Measurements from ENCODE around the gene TMEM208. TPM values are rescaled to one million over a fixed set of nuclear protein-coding genes. Genes with fewer than 3 reads are reported as not detected.
A peak's percentile ranks its signal among the peaks of the same experiment; 100 is the strongest.

Gene TMEM208
- total RNA-seq, 1 donor from 2014 or later: 36.5 TPM

DNA sequence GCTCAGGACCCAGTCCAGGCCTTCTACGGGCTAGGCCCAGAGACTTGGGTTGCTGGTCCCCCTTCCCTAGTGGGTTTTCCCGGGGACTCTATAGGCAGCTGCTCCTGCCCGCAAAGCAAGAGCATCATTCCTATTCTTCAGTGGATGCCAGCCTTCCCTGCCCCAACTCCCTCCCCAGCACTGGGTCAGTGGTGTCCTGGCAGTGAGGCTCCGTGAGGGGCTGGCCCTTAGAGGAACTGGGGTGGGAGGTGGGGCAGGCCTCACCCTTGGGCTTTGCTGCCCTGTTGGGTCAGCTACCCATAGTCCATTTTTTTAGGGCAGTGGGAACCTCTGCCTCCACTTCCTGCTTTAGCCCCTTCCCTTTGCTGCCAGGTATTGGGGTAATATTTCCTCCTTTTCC, 44.5 kb downstream of the TMEM208 start:
- DNase-seq (ENCODE audit: low spot score): no peak

DNA sequence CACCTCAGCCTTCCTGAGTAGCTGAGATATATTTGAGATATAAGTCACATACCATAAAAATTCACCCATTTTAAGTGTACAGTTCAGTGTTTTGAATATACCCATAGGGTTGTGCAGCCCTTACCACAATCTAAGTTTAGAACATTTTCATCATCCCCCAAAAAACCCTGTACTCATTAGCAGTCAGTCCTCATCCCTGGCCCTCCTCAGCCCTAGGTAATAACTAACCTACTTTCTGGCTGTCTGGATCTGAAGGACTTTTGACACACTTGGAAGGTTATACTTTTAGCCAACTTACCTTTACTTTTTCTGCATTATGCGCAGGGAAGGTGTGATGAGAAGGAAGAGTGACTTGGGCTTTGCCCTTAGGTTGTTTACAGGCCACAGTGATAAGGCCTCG, 48.4 kb downstream of the TMEM208 start:
- no peak for DNase-seq (ENCODE audit: low spot score)

DNA sequence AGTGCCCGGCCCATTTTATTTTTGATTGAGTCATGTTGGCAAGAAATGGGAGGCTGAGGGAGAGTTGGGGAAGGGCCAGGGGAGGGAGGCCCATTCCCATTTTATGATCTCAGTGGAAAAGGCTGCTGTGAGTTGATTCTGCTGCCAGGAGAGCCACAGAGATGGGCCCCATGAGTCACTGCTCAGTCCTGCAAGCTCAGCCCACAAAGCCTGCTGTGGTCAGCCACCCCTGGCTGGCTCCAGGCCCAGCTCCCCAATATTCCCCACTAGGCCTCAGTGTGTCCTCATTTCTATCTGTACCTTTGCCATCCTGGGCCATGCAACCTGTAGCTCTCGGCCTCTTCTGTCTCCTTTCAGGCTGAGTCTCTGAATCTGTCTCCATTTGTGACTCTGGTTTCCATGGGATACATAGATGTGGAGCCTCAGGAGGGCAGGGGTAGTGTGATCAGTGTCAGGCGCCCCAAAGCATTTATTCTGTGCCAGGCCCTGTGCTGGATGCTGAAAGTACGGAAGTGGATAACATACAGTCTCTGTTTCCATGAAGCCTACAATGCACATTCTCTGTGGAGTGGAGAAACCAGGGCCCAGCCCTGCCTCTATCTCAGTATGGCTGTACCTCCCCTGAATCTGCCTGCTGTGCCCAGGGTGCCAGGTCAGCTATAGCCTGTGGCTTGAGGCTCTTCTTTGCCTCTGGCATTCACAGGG, 50.5 kb downstream of the TMEM208 start:
- no peak for DNase-seq (ENCODE audit: low spot score)

GRCh38 chr16:67277999-67278772, 51.3 kb downstream of the TMEM208 start:
- no peak for DNase-seq (ENCODE audit: low spot score)

Small RNA genes lying within 50 kb of the gene (microRNA-seq; reads per million reads assigned to microRNA genes)
- 203 reads per million, percentile 58 among the genes with 10 or more reads in this experiment for gene MIR328 (ENCODE audit: borderline number of aligned reads)

Other genes starting within 250 kb of the TMEM208 start
- gene CES4A, start 238.5 kb upstream of the TMEM208 start, total RNA-seq: 12.5 TPM
- 48.7 TPM for gene CBFB, start 198.0 kb upstream of the TMEM208 start, total RNA-seq
- gene PHAF1, start 117.2 kb upstream of the TMEM208 start, total RNA-seq: 16.1 TPM
- 14.0 TPM for gene B3GNT9, start 76.1 kb upstream of the TMEM208 start, total RNA-seq
- gene TRADD, start 67.2 kb upstream of the TMEM208 start, total RNA-seq: 19.7 TPM
- 7.8 TPM for gene FBXL8, start 67.2 kb upstream of the TMEM208 start, total RNA-seq
- 29.7 TPM for gene HSF4, start 62.4 kb upstream of the TMEM208 start, total RNA-seq
- gene NOL3, start 56.6 kb upstream of the TMEM208 start, total RNA-seq: 31.3 TPM
- 14.5 TPM for gene MATCAP1, start 43.2 kb upstream of the TMEM208 start, total RNA-seq
- gene EXOC3L1, start 37.0 kb upstream of the TMEM208 start, total RNA-seq: 4.1 TPM
- gene E2F4, start 35.0 kb upstream of the TMEM208 start, total RNA-seq: 68.4 TPM
- gene ELMO3, start 28.0 kb upstream of the TMEM208 start, total RNA-seq: 1.2 TPM
- gene FHOD1, start 20.4 kb downstream of the TMEM208 start, total RNA-seq: 36.6 TPM
- 0.55 TPM for gene SLC9A5, start 21.8 kb downstream of the TMEM208 start, total RNA-seq
- 4.0 TPM for gene PLEKHG4, start 52.4 kb downstream of the TMEM208 start, total RNA-seq
- gene KCTD19, start 99.6 kb downstream of the TMEM208 start, total RNA-seq: not detected
- gene LRRC36, start 99.7 kb downstream of the TMEM208 start, total RNA-seq: 0.22 TPM
- 4.8 TPM for gene TPPP3, start 166.4 kb downstream of the TMEM208 start, total RNA-seq
- gene ZDHHC1, start 189.3 kb downstream of the TMEM208 start, total RNA-seq: 9.5 TPM
- gene HSD11B2, start 204.0 kb downstream of the TMEM208 start, total RNA-seq: 0.71 TPM